ENCODE measurements around the gene TLCD5. TPM values are rescaled to one million over a fixed set of nuclear protein-coding genes. Genes with fewer than 3 reads are reported as not detected.

The TLCD5 gene
- polyA plus RNA-seq: 1 to 10 TPM; 1.7 to 3.6 (median 2.7) TPM

DNA sequence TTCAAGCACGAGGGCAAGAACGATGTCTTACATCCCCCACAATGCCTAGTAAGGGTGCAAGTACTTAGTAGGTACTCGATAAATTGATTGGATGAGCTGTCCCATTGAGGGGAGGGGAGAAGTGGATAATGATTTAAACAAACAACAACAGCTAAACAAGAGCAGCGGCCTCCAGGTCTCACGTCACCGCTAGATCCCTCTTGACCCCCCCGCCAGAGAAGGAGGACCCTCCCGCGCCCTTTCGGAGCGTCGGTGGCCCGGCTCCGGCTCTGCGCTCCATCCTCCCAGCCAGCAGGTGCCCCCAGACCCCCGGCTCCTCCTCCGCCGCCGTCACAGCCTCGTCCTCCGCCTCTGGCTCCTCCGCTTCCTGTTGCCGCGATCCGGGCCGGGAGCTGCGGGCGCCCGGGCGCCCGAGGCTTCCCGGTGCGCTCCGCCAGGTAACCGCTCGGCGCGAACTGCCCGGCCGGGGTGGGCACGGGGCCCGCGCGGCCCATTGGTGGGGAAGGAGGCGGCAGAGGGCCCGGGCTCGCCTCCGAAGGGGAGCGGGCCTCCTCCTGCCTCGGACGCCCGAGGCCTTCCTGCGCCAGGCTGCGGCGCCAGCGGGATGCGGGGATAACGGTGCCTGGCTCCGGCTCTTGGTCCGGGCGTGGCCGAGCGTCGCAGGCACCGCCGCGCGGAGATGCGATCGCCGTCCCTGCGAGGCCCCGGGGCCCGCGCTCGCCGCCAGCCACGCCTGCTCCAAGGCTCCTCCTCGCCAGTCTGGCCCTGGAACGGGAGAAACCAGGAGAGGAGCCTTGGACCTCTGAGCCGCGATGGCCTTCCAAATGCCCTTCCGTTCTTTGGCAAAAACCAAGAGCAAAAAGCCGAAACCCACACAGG is at the start of gene TLCD5:
Gene TLCD5 (plus strand): TSS at position 368 of the 879 bp plus-strand sequence. CDS start 2,143 bp downstream, outside the sequence.
- 1% methylated on average over 77 to 84 of the region's 84 CpGs for WGBS, 3 donors
- no peak within 1 kb of the TSS for H3K27ac ChIP-seq (ENCODE audit: low read depth, low read length)

DNA sequence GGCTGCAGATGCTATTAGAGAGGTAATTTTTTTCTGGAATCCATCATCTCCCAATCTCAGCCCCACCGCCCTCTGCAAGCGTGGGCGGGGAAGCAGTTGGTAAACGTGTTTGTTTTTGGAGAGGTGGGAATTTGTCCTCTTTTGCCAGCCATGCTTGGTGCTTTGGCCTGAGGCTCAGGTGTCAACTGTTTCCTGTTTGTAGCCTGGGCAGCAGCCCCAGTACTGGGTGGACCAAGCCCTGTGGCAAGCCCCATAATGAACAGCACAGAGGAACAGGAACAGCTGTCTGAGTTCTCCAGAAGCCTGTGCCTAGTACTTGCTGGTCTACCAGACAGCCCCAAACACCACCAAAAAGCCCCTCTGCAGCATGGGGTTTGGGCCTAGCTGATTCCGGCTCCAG is 45.6 kb upstream of the TLCD5 start:
- H3K27ac ChIP-seq (ENCODE audit: low read depth, low read length): no peak overlapping the region
- 85 to 88% (median 87%) methylated on average over 5 of the region's 5 CpGs for WGBS, 3 donors

DNA sequence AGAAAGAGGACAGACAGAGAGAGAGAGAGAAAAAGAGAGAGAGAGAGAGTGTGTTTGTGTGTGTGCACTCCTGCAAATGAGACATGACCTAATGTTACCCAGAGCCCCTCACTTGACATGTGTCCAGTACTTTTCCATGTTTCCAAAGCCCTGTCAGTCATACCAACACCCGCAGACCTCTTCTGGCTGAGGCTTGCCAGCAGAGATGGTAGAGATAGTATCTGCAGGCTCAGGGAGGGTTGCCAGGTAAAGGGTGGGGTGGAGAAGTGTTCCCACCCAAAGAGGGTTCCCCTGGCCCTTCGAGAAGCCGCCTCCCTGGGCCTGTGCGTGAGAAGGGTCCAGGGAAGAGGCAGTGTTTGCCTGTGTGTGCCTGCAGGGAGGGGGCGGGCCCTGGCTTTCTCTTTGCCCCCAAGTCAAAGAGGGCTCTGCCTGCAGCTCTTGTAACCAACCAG is 44.5 kb upstream of the TLCD5 start:
- WGBS, 3 donors: 73 to 89% (median 85%) methylated on average over 5 of the region's 5 CpGs
- H3K27ac ChIP-seq (ENCODE audit: low read depth, low read length): no peak overlapping the region

DNA sequence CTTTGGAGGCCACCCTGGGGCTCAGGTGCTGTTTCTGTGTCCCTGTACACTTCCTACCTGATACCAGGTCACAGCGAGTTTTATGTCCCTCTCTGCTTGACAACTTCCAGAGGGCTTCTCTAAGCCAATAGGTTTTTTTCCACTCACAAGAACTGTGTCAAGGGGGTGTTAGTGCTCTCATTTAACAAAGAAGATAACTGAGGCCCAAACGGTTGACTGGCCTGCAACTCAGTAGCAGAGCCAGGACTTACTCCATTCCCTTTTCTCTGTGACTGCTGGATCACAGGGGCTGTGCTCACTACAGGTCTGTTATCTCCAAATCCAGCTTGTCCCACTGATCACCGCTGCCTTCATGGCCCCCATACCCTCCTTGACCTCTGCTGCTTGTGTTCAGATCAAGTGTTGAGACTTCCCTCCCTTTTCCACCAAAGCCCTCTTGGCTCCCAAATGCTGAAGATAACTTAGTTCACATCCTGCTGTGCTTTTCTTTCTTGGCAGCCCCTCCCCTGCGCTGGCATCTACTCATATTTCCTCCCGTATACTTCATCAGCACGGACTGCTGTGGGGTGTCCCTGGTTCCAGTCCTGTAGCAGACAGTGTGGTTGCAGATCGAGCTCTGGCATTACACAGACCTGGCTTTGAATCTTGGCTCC is 43.8 kb upstream of the TLCD5 start:
- WGBS, 3 donors: 58 to 72% (median 61%) methylated on average over 7 of the region's 7 CpGs
- no peak overlapping the region for H3K27ac ChIP-seq (ENCODE audit: low read depth, low read length)

DNA sequence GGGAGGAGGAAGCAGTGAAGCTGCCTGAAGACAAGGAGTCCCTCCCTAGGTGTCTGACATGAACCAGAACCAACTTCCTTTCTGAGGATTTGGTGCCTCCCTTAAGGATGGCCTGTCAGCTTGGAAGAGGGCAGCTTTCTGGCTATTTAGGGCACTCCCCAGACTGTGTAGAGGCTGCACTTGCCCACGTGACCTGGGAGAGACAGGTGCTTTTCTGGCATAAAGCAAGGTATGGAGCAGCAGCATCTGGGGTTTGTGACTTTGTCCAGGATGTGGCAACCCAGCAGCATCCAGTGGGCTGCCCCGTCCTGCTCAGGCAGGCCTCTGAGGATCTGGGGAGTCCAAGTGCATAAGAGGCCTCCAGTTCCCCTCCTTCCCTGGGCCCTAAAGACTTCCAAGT is 42.0 kb upstream of the TLCD5 start:
- no peak overlapping the region for H3K27ac ChIP-seq (ENCODE audit: low read depth, low read length)
- 78 to 84% (median 80%) methylated on average over 2 of the region's 2 CpGs for WGBS, 3 donors

DNA sequence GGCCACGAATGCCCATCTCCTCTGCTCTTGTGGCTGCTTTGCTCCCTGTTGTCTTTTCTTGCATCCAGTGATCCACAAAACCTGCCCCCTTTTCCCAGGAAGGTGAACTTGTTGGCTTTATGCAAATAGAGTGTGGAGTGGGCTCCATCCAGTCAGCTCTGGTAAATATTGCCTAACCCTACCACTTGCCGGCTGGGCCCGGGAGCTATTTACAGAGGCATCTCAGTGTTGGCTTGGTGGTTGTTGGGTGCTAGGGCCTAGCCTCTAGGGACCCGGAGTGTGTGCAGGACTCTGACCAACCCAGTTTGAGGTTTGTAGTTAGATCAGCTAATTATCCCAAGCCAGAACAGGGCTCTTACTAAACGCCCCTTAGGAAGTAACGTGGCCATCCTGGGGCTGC is 40.8 kb upstream of the TLCD5 start:
- no peak overlapping the region for H3K27ac ChIP-seq (ENCODE audit: low read depth, low read length)
- WGBS, 3 donors: 83 to 93% (median 90%) methylated on average over 6 of the region's 6 CpGs

DNA sequence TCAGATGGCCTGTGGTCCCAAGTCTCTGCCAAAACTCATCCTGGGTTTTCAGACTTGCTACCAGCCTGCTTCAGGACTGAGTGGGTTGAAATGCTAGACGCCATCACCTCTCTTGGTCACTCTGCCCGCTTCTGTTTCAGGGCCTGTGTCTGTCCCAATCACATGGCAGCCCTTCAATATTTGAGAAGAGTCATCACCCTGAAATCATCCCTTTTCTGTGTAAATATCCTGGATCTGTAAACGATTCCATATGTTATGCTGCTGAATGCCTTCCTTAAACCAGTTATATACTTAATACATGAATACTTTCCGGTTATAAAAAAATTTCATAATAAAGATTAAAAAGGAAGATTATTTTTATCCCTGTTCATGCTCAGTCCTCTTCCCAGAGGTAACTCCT is 39.8 kb upstream of the TLCD5 start:
- 81 to 90% (median 85%) methylated on average over 4 of the region's 4 CpGs for WGBS, 3 donors
- H3K27ac ChIP-seq (ENCODE audit: low read depth, low read length): no peak overlapping the region

DNA sequence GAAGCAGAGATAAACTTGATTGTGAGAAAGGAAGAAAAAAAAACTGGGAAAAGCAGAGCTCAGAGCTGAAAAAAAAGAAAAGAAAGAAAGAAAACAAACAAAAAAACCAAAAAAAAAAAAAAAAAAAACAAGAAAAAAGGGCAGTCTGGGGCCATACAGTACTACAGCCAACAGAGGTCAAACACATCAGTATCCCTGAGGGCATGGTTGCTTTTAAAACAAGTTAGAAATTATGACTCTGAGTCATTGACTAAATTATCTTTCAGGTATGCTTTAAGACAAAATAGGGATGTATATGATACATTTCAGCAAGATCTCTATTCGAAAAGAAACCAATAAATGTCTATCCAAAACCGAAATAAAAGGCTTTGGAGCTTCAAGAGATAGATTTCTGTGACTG is 37.1 kb upstream of the TLCD5 start:
- no peak overlapping the region for H3K27ac ChIP-seq (ENCODE audit: low read depth, low read length)
- 85 to 95% (median 95%) methylated on average over 2 of the region's 2 CpGs for WGBS, 3 donors

DNA sequence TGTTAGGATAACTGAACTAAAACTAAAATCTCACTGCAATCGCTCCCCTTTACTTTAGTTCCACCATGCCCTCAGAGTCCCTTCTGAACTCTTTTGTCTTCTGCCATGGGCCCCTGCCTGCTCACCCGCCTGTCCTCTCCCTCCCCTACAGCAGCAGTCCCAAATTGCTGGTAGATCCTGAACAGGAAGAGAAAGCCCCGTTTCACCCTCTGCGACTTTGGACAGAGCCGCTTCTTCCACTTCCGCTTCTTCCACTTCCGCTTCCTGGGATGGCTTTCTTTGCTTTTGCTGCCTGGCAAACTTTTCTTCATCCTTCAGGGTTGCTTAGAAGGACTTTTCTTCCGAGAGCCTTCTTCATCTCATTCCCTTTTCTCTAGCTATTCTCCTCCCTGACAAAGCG is 35.7 kb upstream of the TLCD5 start:
- H3K27ac ChIP-seq (ENCODE audit: low read depth, low read length): no peak overlapping the region
- WGBS, 3 donors: 63 to 82% (median 71%) methylated on average over 9 of the region's 9 CpGs

DNA sequence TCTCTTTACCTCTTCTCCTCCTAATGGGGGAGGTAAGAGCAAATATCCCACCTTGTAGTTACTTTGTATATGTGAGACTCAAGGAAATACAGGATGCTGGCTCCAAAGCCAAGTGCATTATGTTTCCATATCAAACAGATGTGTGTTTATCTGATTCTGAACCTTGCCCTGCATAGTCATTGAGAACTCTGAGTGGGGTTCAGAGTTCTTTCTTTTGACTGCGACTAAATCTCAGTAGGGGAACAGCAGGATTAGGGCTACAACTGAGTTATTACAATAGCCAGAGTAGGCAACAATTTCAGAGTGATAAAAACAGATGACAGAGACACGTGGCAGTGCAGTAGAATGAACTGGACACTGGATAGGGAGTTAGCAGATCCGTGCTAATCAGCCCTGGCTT is 34.1 kb upstream of the TLCD5 start:
- 47 to 54% (median 51%) methylated on average over 3 of the region's 3 CpGs for WGBS, 3 donors
- H3K27ac ChIP-seq (ENCODE audit: low read depth, low read length): no peak overlapping the region

DNA sequence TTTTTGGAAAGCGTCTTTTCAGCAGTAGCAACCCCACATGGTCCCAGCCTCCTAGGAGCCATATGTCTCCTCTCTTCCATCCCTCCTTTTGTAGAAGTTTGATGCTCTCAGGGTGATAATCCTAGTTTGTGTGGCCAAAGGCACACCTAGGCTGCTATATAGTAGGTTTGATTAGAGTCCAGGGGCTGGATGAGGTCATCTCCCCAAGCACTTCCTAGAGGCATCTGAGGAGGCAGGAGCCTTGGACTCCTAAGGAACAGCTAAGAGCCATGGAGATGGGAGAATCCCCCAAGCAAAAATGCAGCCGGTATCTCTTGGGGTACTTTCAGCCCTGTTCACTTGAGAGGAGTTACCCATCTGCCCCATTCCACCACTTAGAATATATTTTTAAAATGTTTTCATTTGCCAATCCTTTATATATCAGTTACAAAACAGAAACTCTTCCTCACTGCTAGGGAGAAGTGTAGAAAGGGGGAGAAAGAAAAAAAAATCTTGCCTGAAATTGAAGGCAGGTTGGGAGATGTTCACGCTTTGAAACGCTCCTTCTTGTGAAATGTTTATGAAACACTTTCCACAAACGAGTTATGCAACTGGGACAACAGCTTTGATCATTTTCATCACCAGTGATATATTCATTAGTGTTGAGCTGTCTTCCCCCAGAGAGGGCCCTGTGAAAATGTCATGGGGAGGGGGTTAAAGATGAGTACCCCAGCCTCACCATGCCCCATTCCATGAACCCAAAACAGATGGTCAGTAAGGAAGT is 31.9 kb upstream of the TLCD5 start:
- WGBS, 3 donors: 59 to 76% (median 65%) methylated on average over 5 of the region's 5 CpGs

DNA sequence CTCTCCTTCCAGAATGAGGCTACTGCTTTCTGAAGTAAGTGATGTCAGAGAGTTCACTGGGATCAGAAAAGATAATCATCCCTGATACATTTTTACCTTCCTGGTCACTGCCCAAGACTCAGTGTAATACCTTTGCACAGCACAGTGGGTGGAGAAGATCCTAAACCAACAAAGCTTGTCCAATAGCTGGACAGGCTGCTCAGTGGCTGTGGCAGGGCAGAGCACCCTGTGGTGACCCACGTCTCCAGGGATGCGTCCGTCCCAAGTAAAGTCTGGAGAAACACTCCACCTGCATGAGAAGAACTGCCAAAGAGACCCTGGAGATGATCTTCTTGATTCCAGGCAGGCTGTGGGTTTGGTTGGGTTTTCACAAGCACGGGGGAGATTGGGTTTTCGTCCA is 31.0 kb upstream of the TLCD5 start:
- no peak overlapping the region for H3K27ac ChIP-seq (ENCODE audit: low read depth, low read length)
- WGBS, 3 donors: 61 to 78% (median 76%) methylated on average over 5 of the region's 5 CpGs

More for the DNA sequence above, 31.9 kb upstream of the TLCD5 start:
- H3K27ac ChIP-seq (ENCODE audit: low read depth, low read length): no peak overlapping the region

DNA sequence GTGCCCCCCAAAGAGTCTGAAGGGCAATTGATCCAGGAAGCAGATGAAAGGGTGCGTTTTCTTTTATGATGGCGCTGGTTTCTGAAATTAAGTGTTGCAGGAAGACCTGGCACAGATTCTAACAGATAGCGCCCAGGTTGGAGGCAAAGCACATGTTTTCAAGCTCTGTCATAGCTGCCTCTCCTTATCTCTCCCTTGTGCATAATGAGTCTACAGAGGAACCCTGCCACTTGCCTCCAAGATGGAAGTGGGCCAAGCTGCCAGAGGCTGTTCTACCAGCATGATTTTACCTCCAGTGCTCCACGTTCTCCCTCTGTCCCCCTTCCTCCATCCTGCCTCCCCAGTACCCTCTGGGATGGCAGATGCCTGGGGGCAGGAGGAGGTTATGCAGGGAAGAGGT is 30.0 kb upstream of the TLCD5 start:
- WGBS, 3 donors: 26 to 57% (median 54%) methylated on average over 4 of the region's 4 CpGs
- H3K27ac ChIP-seq (ENCODE audit: low read depth, low read length): no peak overlapping the region

DNA sequence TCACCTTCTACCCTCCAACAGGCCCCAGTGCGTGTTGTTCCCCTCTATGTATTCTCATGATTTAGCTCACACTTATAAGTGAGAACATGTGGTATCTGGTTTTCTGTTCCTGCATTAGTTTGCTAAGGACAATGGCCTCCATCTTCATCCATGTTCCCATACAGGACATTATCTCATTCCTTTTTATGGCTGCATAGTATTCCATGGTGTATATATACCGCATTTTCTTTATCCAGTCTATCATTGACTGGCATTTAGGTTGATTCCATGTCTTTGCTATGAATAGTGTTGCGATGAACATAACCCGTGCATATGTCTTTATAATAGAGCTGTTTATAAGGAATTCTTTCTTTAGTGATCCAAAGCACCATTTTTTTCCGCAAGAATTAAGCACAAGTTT is 28.5 kb upstream of the TLCD5 start:
- 93 to 98% (median 97%) methylated on average over 5 of the region's 5 CpGs for WGBS, 3 donors
- no peak overlapping the region for H3K27ac ChIP-seq (ENCODE audit: low read depth, low read length)

DNA sequence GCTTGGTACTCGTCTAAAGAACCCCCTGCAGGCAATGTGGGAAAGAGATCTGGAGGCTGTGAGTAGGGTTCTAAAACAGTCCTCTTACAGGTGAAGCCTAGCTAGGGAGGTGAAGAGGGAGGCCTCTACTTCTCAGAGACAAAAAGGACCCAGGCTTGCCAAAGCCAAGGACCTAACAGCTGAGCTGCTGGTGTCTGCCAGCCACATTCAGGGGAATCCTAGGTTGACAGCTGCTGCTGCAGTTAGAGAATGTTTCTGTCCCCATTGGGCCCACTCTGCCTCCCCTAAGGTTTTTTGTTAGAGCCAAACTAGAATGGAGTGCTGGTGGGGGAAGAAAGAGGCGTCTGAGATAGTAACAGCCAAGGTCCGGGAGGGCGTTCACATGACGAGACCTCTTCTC is 26.6 kb upstream of the TLCD5 start:
- WGBS, 3 donors: 79 to 96% (median 94%) methylated on average over 5 of the region's 5 CpGs
- H3K27ac ChIP-seq (ENCODE audit: low read depth, low read length): no peak overlapping the region

DNA sequence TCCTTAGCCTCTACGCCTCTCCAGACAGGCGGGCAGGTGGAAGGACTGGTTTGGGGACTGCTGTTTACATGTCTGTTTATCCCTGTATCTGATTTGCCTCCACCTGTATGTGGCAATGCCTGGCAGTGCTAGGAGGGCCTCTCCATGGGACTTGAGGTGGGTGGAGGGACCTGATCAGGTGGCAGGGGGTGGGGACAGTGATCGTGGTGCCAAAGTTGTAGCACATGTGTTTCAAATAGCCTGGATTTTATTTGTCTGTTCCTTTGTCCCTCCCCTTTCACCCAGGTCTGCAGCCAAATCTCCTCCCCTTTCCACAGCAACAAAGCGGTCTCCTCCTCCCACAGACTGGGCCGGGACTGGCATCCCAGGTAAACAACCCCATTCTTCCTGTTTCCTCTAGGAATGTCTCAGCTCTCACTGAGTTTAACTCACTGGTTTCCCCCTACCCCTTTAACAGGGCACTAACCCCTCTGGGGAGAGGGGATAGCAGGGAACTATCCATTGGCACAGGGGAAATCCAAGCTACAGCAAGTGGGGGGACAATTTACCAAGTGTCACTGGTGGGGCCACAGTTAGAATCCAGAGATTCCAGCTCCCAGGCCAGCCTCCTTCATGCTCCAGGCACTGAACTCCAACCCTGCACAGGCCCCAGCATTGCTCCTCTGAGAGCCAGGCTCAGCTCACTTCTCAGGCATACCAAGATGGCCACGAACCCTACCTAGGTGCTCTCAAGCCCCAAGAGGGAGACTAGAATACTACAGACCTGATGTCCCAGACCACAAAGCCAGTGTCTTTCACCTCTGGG is 22.9 kb upstream of the TLCD5 start:
- WGBS, 3 donors: 35 to 71% (median 62%) methylated on average over 6 of the region's 6 CpGs
- H3K27ac ChIP-seq (ENCODE audit: low read depth, low read length): no peak overlapping the region

DNA sequence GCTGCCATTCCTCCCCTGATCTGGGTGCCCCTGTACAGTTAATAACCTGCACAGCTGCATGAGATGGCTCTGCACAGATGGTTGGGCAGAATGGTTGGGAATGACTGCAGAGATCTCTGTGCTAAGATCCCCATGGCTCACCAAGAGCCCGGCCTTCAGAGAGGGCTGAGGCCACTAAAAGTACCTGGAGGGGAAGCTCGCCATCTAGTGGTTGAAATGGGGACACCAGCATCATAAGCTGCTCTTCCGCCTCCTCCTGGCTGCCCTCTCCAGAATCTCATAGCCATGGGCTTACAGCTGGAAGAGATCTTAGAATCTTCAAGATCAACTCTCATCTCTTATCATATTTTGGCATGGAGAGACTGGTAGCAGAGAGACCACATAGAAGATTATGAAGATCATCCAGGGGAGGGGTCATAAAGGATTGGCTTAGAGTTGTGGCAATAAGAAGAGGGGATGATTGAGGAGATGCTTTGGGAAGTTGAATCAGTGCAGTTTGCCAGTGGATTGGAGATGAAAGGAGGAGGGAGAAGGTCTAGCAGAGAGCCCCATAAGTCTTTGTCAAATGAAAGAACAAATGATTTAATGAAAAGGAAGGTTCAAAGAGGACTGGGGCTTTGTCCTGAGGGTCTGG is 22.0 kb upstream of the TLCD5 start:
- no peak overlapping the region for H3K27ac ChIP-seq (ENCODE audit: low read depth, low read length)
- 12 to 28% (median 16%) methylated on average over 3 of the region's 3 CpGs for WGBS, 3 donors

DNA sequence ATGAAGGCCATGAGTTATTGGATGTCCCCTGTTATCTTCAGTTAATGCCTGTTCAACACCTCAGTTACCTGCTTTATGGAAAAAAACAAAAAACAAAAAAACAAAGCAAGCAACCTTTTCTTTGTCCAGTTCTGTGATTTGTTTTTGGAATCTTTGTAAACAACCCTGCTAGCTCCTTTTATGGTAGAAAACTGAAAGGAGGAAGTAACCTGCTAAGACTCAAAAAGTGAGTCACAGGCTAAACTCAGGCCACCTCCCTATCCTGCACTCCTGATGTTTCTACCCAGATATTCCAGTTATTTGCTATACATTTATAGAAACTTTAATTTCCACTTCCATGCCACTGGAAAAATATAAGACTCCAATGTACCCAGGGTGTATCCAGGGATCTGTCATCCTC is 20.6 kb upstream of the TLCD5 start:
- H3K27ac ChIP-seq (ENCODE audit: low read depth, low read length): no peak overlapping the region
